Omental fat pad (tissue), 4 donors: ENCODE measurements around the gene SP8. TPM values are rescaled to one million over a fixed set of nuclear protein-coding genes. Genes with fewer than 3 reads are reported as not detected.
"Not testable (repeated sequence)": the region's sequence is repeated elsewhere in the genome, so short reads cannot be mapped to it uniquely, and the experiment has no call there.

Experiments used
- ATAC-seq: fragments of 150-250 bp; one replicate; pipeline ENCODE4 v1.9.1; 2016; ENCODE audit warnings: mild to moderate bottlenecking, moderate library complexity; ENCODE audit not compliant: low FRiP score
- DNase-seq: peaks from one replicate; pipeline ENCODE4 v3.0.0-alpha.2; 2019; ENCODE audit warnings: low spot score
- total RNA-seq, 4 donors: library from RNA; depleted of rRNA; stranded (reverse); fragments of >200 nt; gene quantifications; one replicate each; pipeline ENCODE4 v1.1.0, GENCODE V29; 2016
- TF ChIP-seq, protein P1 (sequence below), 3 donors: fragments of 450-650 bp; IDR thresholded peaks; one replicate each; pipeline ENCODE4 v1.5.1; 2016 to 2017; ENCODE audit warnings: antibody characterized with exemption in 3 of 3, mild to moderate bottlenecking in 3 of 3, moderate library complexity in 2 of 3

SP8 gene
- total RNA-seq = not detected

GRCh38 chr7:20786779-20787659, at the start of gene SP8:
Gene SP8, minus strand, starts transcription at chr7:20786886. Its CDS starts 88 bp downstream, at chr7:20786798.
- TF ChIP-seq, protein P1, sequence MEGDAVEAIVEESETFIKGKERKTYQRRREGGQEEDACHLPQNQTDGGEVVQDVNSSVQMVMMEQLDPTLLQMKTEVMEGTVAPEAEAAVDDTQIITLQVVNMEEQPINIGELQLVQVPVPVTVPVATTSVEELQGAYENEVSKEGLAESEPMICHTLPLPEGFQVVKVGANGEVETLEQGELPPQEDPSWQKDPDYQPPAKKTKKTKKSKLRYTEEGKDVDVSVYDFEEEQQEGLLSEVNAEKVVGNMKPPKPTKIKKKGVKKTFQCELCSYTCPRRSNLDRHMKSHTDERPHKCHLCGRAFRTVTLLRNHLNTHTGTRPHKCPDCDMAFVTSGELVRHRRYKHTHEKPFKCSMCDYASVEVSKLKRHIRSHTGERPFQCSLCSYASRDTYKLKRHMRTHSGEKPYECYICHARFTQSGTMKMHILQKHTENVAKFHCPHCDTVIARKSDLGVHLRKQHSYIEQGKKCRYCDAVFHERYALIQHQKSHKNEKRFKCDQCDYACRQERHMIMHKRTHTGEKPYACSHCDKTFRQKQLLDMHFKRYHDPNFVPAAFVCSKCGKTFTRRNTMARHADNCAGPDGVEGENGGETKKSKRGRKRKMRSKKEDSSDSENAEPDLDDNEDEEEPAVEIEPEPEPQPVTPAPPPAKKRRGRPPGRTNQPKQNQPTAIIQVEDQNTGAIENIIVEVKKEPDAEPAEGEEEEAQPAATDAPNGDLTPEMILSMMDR (IDR thresholded peaks at IDR 0.05) = no peak
- no peak for ATAC-seq
- no peak for DNase-seq

- DNase-seq, ATAC-seq: not testable (repeated sequence)
Observed at GRCh38 chr7:20836424-20836823, 49.7 kb upstream of the SP8 start.

DNA sequence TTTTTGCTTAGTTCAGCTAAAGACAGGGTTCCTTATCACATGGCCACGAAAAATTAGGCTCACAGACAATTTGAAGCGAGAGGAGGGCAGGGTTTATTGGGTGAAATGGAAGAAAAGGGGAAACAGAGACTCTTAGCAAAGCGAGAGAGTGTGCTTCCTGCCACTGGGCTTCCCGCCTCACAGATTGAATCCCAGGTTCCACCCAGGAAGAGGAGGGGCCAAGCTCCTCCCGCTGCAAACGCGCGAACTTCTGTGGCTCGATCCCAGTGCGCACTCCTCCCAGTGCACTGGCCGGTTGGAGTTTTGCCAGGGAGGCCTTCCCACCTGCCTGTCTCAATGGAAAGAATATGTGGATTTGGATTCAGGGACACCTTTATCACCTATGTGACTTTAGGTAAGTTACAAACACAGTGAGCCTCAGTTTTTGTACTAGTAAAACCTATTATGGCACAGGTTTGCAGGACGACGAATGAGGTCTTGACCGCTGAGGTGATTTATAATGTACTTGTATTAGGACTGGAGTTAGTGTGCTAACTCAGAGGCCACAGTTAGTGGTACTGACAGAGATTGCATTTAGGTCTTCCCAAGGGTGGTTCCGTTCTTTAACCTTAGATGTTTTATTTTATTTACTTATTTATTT, 48.5 kb upstream of the SP8 start:
- DNase-seq (no peak), ATAC-seq (no peak)
- TF ChIP-seq, protein P1 (IDR thresholded peaks at IDR 0.05) = no peak

DNA sequence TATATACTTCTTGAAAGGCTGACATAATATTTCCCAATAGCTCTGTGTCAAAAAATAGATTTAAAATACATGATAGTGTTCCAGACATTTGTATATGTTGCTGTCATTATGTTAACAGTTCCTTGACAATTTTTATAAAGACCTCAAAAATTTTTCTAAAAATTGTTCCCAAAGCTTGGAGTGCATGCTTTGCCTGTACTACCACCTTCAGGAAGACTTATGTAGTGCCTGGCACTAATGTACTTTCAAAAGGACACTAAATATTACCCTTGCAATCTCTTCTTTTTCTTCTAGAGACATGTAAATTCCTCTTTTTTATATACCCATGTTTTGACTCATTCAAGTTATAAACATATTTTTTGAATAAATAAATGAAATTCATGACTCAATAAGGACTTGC, 48.0 kb upstream of the SP8 start:
- TF ChIP-seq, protein P1 (IDR thresholded peaks at IDR 0.05) = no peak
- no peak for DNase-seq
- ATAC-seq = no peak

DNA sequence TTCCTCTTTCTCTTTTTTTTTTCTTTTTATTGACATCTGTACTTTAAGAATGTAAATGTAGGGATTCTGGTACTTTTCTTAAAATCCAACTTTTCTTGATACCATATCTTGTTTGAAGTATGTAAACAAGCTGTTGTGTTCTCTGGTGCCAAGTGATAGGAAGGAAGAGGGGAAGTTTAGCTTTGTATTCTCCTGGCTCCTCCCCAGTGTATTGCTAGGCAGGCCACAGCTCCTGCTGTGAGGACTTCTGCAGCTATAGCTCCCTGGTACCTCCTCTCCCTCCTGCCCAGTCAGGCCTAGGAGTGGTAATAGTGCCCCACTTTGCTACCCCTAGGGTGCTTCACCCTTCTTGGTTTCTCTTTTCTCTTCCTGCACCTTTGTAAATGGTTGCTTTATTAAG, 45.3 kb upstream of the SP8 start:
- TF ChIP-seq, protein P1 (IDR thresholded peaks at IDR 0.05) = no peak
- ATAC-seq (no peak), DNase-seq (no peak)

DNA sequence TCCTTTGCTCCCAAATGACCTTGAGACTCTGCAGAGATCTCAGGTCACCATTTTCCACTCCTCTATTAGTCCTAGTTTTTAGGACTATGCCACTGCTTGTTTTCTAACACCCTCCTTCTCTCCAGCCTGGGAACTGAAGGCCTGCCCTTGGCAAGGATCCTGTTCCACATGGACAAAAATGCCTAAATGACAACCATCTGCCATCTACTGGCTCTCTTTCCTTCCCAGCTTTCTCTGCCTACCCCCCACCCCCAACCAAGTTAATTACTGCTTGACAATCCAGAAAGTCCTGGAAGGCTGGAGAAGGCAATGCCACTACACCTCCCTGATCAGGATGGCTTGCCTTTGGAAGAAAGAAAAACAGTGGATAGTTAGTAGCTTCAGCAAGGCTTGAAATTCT, 44.8 kb upstream of the SP8 start:
- ATAC-seq (no peak), DNase-seq (no peak)
- TF ChIP-seq, protein P1 (IDR thresholded peaks at IDR 0.05) = no peak

DNA sequence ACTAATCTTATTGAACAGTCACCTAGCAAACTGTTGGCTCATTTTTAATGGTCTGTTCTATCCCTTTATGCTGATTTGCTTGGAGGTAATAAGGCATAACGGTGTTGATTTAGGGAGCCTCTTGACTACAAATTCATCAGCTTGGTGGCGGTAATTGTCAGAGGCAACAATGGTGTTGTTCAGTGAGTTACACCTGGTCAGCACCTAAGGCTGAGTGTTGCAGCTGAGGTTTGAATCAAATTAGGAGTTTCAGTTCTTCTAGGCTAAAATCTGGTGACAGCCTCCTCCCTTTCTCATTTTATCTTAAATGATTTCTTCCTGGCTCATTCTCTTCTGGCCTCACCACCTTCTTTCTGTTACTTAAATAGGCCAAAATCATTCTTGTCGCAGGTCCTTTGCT, 42.3 kb upstream of the SP8 start:
- DNase-seq = no peak
- TF ChIP-seq, protein P1 (IDR thresholded peaks at IDR 0.05) = no peak
- ATAC-seq = no peak
